Measurements from ENCODE around the gene FHDC1.

DNA sequence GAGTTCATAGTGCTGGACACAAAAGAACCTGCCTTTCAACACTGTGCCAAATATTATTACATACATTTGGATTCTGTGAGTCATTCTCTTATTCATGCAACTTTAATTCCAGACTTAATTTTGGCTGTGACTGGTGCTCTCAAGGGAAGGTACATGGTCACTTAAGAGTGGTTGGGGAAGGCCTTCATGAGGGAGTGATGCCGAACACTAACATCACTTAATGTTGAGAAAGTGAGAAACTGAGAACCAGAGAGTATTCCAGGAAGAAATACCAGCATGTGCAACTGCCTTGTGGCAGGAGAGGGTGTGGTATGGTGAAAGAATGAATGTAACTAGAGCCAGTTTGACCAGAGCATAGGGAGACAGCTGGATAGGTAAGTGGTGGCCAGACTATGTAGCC lies 41.5 kb upstream of the FHDC1 start:
- TF ChIP-seq CTCF (IDR thresholded peaks at IDR 0.05) (no peak), EHF (CRISPR knock-in tag; IDR thresholded peaks at IDR 0.05) (no peak)
- TF ChIP-seq, protein P1, sequence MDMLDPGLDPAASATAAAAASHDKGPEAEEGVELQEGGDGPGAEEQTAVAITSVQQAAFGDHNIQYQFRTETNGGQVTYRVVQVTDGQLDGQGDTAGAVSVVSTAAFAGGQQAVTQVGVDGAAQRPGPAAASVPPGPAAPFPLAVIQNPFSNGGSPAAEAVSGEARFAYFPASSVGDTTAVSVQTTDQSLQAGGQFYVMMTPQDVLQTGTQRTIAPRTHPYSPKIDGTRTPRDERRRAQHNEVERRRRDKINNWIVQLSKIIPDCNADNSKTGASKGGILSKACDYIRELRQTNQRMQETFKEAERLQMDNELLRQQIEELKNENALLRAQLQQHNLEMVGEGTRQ (IDR thresholded peaks at IDR 0.05): no peak

Data from A549 (cell line).